ENCODE measurements around the gene CLEC11A.
"Not testable (repeated sequence)": the region's sequence is repeated elsewhere in the genome, so short reads cannot be mapped to it uniquely, and the experiment has no call there.

CLEC11A gene

DNA sequence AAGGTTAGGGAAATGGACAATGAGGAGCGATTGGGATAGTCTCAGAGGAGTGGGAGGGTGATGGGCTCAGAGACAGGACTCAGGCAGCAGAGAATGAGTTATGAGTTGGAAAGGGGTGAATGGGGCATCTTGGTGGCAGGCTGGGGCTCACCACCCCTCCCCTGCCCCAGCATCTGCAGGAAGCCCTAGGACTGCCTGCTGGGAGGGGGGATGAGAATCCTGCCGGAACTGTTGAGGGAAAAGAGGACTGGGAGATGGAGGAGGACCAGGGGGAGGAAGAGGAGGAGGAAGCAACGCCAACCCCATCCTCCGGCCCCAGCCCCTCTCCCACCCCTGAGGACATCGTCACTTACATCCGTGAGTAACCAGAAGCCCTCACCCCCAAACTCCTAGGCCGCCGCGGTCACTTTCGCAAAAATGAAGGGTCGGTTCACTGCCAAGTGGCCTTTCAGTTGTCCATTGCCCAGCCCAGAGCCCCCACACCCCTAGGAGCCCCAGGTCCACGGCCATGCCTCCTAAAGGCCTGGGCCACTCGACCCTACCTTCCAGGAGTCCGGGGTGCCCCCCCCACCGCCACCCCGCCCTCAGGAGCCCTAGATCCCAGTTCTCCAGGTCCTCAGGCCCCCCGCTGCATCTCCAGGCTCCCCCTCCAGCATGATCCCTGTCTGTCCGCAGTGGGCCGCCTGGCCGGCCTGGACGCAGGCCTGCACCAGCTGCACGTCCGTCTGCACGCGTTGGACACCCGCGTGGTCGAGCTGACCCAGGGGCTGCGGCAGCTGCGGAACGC is 764 bp downstream of the CLEC11A start:
- DNase-seq: no peak

DNA sequence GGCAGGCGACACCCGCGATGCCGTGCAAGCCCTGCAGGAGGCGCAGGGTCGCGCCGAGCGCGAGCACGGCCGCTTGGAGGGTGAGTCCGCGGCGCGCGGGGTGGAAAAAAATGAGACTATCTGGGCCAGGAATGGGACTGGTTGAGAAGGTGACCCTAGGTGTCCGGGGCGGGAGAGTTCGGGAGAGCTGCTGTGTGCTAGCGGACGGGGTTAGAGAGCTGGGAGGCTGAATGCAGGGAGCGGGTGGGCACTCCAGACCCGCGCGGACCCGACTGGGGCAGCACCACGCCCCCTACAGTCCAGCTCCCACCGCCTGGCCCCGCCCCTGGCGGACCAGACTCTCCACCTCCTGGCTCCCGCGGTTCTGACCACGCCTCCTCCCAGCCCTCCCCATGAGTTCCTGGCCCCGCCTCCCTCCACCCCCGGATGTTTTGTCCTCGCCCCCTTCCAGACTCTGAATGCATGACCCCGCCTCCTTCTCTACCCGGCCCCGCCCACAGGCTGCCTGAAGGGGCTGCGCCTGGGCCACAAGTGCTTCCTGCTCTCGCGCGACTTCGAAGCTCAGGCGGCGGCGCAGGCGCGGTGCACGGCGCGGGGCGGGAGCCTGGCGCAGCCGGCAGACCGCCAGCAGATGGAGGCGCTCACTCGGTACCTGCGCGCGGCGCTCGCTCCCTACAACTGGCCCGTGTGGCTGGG is 1.5 kb downstream of the CLEC11A start:
- DNase-seq: peak; percentile 86

DNA sequence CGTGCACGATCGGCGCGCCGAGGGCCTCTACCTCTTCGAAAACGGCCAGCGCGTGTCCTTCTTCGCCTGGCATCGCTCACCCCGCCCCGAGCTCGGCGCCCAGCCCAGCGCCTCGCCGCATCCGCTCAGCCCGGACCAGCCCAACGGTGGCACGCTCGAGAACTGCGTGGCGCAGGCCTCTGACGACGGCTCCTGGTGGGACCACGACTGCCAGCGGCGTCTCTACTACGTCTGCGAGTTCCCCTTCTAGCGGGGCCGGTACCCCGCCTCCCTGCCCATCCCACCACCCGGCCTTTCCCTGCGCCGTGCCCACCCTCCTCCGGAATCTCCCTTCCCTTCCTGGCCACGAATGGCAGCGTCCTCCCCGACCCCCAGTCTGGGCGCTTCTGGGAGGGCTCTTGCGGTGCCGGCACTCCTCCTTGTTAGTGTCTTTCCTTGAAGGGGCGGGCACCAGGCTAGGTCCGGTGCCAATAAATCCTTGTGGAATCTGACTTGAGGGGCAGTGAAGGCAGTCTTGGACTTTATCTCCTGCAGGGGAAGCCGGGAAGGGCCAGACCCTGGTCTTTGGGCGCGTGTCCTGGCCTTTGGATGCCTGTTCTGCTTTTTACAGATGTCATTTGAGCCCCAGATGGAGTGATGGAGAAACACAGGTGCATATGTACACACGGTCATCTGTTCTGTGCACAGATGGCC is 2.2 kb downstream of the CLEC11A start:
- no peak for DNase-seq

DNA sequence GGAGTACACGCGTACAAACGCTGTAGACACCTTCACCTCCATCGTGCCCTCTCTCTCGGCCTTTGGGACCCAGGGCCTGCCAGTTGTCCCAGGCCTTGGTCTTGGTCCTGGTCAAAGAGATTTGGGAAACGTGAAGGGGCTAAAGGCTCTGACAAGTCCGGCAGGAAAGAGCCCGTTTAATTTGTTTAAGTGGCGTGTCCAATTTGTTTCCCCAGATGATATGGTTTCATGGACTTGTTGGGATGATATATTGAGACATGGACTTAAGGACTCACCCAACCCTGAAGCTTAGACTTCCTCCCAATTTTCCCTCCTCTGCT is 2.7 kb downstream of the CLEC11A start:
- DNase-seq: no peak

DNA sequence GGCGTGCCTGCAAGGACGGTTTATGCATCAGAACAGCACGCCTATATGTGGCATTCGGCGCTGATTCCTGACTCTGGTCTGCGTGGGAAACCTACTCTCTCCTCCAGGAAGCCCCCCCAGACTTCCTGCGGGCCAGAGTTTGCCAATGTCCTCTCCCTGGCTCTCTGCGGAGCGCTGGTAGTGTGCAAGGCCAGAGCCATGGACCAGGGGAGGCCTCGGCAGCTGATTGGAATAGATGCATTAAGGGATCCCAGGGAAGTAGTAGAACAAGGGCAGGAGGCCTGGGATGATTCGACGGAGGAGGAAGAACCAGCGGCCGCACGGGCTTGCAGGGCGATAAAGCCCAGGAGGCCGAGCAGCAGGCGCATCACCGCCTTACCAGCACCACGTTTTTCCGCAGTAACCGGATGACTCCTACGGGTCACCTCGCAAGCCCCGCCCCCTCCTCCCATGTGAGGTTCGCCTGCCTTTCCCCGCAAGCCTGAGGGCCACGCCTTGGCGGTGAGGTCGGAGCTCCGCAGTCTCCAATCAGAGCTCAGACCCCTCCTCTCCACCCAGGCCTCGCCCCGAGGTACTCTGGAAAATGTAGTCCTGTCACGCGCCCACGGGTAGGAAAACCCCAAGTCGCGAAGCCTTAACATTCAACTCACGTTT is 5.0 kb downstream of the CLEC11A start:
- DNase-seq: no peak

DNA sequence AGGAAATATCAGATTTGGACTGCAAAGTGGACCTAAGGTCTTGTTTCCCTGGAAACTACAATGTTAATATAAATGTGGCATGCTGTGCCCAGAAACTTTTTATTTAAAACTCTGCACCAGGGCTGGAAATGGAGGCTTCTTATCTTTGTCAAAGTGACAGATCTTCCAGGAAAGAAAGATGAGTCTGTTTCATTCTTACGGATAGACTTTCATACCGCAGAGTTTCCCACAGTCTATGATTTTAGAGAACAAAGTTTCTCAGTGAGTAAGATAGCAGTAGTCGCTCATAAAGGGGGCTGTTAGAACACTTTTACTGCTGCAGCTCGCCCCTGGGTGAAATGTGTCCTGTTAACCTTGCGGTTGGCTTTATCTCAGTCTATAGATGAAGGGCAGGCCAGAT is 6.7 kb downstream of the CLEC11A start:
- DNase-seq: no peak

DNA sequence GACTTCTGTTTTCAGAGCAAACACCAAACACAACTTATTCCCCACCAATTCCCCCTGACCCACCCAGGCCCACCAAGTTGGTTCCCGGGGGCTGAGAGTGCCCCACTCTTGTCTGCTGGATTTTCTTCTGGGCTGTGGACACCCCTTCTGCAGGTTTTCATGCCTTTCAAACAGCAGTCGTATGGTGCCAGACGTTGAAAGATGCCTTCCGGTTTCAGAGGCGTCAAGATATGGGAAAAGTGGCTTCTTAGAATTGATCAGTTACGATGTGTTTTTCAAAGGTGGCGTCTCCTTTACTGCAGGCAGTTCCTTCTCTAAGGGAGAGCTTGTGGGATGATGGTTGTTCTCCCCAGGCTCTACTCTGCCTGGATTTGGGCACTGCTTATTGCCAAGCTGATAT is 12.7 kb downstream of the CLEC11A start:
- DNase-seq: no peak

DNA sequence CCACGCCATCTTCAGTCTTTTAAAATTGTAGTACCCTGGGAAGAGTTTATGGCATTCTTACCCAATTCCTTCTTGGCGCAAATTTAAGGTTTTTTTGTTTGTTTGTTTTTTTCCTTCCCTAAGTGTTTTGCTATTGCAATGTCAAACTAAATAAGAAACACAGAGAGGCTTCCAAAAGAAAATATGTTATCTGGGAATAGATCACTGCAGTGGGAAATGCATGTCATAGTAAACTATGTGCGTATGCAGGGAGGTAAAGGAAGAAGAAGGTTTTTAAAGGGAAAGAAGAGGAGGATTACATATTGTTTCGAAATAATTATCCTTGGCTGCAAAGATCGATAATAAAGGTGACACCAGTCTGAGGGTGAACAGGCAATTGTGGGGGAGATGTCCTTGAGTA is 13.2 kb downstream of the CLEC11A start:
- DNase-seq: no peak

DNA sequence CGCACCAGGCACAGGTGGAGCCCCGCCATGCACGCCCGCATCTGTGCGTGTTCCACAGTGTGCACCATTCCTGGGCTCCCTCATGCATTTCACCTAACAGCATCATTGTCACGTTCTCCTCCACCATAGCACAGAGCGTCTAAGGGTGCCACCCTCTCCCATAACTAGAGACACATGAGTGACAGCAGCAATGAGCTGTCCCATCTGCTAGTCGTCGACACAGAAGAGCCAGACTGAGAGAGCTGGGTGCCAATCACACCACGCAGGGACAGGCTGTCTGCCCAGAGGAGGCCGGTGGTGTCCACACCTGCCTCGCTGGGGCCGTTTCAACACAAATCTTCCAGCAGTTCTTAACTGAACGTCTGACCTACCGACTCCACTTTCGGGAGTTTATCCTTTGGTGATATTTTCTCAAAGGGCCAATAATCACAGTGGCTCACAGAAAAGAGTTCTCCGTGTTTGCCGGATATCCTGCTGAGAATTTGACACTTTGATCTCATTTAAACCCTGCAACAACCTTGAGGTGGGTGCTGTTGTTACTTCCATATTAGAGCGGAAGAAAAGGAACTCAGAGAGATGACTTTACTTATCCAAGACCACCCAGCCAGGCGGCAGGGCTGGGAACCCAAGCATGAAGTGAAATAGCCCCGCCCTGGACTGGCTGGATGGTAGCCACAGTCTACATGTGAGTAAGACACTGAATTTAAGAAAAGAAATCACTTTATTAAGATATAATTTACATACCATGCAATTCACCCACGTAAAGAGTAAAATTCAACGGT is 16.2 kb downstream of the CLEC11A start:
- no peak for DNase-seq

DNA sequence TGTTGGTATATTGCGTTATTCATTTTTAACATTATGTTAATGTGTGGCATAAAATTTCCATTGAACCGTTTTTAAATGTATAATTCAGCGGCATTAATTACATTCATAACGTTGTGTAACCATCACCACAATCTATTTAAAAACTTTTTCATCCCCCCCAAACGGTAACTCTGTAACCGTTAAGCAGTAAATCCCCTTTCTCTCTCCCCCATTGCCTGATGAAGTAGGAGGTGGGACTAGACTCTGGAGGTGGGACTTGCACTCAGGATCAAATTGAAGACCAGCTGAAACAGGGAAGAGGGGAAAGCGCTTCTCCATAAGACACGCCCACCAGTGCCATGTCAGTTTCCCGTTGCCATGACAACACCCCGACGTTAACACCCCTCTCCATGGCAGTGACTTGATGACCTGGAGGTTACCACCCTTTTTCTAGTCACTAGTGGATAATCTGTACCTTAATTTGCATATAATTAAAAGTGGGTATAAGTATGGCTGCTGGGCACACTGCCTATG is 16.8 kb downstream of the CLEC11A start:
- no peak for DNase-seq

DNA sequence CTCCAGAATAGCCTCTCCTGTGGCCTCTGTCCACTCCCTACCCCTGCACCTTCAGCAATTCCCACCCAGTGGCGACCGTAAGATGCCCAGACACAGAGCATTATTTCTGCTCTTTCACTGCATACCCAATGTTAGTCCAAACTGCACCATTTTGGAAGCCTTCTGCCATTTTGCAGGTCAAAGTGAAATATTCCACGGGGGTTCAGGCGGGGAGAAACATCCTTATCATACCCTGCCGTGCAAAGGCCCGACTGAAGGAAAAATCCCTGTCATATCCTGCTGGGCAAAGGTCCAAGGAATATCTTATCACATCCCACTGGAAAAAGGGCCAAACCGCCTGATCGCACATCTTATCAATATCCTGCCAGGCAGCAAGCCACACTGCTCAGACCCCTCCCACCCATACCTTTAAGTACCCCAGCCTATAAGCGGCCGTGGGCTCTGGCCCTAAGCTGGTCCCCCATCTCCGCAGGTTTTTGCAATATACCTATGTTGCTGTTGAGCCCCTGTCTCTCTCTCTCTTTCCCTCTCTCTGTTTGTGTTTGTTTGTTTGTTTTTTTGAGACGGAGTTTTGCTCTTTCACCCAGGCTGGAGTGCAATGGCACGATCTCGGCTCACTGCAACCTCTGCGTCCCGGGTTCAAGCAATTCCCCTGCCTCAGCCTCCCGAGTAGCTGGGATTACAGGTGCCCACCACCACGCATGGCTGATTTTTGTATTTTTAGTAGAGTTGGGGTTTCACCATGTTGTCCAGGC is 18.2 kb downstream of the CLEC11A start:
- no peak for DNase-seq

DNA sequence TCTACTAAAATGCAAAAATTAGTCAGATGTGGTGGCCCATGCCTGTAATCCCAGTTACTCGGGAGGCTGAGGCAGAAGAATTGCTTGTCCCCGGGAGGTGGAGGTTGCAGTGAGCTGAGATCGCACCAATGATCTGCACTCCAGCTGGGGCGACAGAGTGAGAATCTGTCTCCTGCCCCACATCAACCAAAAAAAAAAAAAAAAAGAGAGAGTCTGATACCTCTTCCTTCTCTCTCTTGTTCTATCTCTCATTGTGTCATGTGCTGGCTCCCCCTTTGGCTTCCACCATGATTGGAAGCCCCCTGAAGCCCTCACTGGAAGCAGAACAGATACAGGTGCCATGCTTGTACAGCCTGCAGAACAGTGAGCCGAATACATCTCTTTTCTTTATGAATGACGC is 20.4 kb downstream of the CLEC11A start:
- DNase-seq: no peak

DNA sequence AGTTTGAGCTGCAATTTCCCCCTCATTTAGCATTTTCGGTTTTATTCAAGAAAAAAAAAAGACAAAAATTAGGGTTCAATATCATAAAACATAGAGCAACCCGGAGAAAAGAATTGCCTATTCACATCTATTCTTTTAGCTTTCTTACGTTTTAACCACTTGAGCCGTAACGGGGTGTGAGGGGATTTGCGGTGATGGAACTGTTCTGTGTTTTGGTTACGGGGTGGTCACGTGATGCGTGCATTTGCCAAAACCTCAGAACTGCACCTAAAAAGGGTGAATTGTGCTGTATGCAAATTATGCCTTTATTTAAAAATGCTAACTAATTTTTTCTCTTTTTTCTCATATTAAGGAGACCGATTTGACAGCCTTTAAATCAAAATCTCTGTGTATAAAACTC is 22.1 kb downstream of the CLEC11A start:
- no peak for DNase-seq

DNA sequence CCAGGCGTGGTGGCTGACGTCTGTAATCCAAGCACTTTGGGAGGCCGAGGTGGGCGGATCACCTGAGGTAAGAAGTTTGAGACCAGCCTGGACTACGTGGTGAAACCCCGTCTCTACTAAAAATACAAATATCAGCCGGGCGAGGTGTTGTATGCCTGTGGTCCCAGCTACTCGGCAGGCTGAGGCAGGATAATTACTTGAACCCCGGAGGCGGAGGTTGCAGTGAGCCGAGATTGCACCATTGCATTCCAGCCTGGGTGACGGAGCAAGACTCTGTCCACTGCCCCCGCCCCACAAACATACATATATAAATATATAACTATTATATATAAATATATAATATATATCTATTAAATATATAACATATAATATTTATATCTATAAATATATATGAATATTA is 24.0 kb downstream of the CLEC11A start:
- not testable (repeated sequence) for DNase-seq

DNA sequence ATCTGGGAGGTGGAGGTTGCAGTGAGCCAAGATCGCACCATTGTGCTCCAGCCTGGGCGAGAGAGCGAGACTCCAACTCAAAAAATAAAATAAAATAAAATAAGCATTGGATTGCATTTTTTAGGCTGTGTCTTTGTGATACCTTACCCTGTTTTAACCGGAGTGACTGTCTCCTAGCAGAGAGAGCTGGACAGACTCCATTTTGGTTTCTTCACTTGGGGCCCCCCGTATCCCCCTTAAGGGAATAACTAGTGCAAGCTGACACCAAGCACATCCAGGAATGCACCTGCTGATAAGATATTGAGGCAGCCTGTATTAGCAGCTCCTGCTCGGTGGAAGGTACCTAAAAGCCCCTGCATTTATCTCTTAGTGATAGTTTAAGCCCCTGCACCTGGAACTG is 26.3 kb downstream of the CLEC11A start:
- no peak for DNase-seq

DNA sequence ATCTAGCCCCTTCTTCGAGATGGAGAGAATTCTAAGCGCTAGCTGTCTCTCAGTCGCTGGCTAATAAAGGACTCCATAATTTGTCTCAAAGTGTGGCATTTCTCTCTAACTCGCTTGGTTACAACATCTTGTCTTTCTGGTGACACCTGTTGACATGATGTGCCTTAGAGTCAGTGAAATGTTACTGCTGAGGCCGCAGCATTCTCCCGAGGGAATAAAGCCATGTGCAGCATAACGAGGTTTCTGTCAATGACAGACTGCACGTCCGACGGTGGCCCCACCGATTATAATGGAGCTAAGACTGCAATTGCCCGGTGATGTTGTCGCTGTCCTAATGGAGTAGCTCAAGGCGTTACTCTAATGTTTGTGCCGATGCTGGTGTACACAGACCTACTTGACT is 26.8 kb downstream of the CLEC11A start:
- no peak for DNase-seq

DNA sequence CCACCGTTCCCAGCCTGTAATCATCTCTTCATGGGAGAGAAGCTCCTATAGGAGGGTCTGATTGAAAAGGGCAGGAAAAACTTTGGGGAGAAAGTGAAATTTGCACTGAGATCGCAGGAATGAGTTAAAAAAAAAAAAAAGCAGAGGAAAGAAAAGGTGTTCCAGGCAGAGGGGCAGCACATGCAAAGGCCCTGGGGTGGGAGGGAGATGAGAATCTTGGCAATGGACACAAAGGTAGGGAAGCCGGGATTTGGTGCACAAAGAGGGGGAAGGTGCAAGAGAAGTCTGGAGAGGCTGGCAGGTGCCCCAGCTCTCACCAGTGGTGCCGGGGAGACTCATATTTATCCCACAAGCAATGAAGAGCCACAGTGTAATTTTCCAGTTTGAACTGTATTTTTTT is 30.7 kb downstream of the CLEC11A start:
- DNase-seq: no peak

DNA sequence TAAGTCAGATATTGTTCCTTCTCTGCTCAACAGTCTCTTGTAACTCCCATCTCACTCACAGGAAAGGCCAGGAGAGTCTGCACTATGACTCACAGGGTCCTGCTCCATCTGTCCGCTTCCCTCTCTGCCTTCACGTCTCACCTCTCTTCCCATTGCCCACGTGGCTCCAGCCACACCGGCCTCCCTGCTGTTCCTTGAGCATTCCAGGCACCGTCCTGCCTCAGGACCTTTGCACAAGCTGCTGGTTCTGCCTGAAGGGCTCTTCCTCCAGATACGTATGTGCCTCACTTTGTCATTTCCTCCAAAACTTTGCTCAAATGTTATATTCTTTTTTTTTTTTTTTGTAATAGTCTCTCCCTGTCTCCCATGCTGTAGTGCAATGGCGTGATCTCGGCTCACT is 33.1 kb downstream of the CLEC11A start:
- DNase-seq: not testable (repeated sequence)

DNA sequence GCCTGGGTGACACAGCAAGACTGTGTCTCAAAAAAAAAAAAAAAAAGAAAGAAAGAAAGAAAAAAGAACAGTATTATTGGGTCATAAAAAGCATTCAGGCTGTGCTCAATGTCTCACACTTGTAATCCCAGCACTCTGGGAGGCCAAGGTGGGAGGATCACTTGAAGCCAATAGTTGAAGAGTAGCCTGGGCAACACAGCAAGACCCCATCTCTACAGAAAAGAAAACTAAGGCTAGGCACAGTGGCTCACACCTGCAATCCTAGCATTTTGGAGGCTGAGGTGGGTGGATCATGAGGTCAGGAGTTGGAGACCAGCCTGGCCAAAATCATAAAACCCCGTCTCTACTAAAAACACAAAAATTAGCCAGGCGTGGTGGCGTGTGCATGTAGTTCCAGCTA is 34.5 kb downstream of the CLEC11A start:
- not testable (repeated sequence) for DNase-seq

DNA sequence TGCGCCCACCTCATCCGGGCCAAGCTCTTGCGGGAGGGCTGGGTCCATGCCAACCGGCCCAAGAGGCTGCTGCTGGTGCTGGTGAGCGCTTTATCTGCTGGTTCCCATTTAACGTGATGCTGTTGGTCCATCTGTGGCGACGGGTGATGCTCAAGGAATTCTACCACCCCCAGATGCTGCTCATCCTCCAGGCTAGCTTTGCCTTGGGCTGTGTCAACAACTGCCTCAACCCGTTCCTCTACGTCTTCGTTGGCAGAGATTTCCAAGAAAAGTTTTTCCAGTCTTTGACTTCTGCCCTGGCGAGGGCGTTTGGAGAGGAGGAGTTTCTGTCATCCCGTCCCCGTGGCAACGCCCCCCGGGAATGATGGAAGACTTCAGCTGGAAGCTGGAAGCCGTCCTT is 35.9 kb downstream of the CLEC11A start:
- not testable (repeated sequence) for DNase-seq

DNA sequence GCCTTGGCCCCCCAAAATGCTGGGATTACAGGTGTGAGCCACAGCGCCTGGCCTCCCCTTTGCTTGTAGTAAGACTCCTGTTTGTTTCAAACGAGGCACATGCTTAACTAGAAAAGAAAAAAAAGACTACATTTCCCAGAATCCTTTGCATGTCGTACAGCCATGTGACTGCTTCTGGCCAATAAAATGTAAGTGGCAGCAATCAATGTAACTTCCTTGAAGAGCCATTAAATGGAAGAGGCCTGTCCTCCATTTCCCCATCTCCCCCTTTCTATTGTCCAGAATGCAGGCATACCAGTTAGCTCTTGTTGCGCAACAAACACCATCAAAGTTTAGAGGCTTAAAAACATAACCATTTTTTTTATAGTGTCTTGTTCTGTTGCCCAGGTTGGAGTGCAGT is 36.7 kb downstream of the CLEC11A start:
- no peak for DNase-seq

DNA sequence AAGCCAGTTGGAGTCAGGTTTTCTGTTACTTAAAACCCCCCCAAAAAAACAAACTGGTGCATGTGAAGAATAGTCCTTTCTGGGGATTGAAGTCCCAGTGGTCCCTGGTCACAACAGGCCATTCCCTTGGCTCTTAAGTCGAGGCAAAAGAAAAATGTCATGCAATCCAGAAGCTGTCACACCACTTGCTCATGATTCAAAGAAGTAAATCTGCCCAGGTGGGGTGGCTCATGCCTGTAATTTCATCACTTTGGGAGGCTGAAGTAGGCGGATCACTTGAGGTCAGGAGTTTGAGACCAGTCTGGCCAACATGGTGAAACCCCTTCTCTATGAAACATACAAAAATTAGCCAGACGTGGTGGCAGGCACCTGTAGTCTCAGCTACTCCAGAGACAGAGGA is 38.3 kb downstream of the CLEC11A start:
- not testable (repeated sequence) for DNase-seq
